Activated CD8-positive, alpha-beta T cell treated with anti-CD3 and anti-CD28 coated beads, Interleukin-2, amount 10 ng/mL, durations not matched to agents 7 days and 5 days (primary cell): ENCODE data around the gene GSG1L. TPM values are rescaled to one million over a fixed set of nuclear protein-coding genes. Genes with fewer than 3 reads are reported as not detected.

Experiments
- ATAC-seq: fragments of 150-1000 bp; cut with Tn5 transposase; one replicate; pipeline ENCODE4 v1.10.0; 2021; ENCODE audit warnings: moderate library complexity
- CTCF ChIA-PET: fragments of 350-600 bp; sonication (Branson Sonifier 250); formaldehyde crosslinking; loops from one replicate; lab custom pipeline; 2021; ENCODE audit warnings: antibody characterized with exemption; lab: Charles Lee
- POLR2A ChIA-PET: fragments of 350-600 bp; sonication (Branson Sonifier 250); formaldehyde crosslinking; loops from one replicate; lab custom pipeline; 2021; ENCODE audit warnings: antibody characterized with exemption; lab: Charles Lee
- DNase-seq: peaks from one replicate; pipeline ENCODE4 v3.0.0-alpha.2; 2020
- H3K27ac Mint-ChIP-seq: one replicate; pipeline ENCODE4 v1.8.0; 2021; ENCODE audit warnings: mild to moderate bottlenecking, mixed read lengths
- H3K27me3 Mint-ChIP-seq: one replicate; pipeline ENCODE4 v1.8.0; 2021; ENCODE audit warnings: low read depth, mixed read lengths
- H3K36me3 Mint-ChIP-seq: one replicate; pipeline ENCODE4 v1.8.0; 2021; ENCODE audit warnings: low read depth, mixed read lengths
- H3K4me1 Mint-ChIP-seq: one replicate; pipeline ENCODE4 v1.8.0; 2021; ENCODE audit warnings: low read depth, mixed read lengths
- H3K4me3 Mint-ChIP-seq: one replicate; pipeline ENCODE4 v1.8.0; 2021; ENCODE audit warnings: mild to moderate bottlenecking, mixed read lengths
- H3K9me3 Mint-ChIP-seq: one replicate; pipeline ENCODE4 v1.8.0; 2022; ENCODE audit warnings: mixed read lengths; ENCODE audit not compliant: insufficient read depth
- total RNA-seq, 2 experiments: library from RNA; stranded (reverse); gene quantifications; one replicate each; pipeline ENCODE4 v1.2.3, GENCODE V29; 2021

GSG1L gene
- total RNA-seq, 2 experiments from 2014 or later = 0.08 to 0.39 TPM

DNA sequence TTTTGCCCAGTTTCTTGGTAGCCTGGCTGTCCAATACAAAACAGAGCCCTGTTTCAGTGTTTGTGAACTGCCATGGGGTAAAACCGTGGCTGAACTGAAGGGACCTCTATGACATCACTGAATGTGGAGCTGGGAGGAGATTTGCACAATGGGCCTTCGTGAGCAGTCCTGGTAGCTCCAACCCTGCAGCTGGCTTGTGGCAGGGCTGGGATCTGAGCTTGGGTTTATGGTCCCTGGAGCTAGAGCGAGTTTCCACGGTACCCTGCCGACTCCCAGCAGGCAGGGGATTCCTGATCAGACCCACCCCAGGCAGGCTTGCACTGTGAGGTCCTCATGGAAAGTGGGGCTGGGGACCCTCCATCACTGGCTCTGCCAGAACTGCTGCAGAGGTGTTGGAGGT is 247.0 kb downstream of the GSG1L start:
- H3K9me3 Mint-ChIP-seq = no peaks in the 10 kb centered on the region
- H3K4me3 Mint-ChIP-seq = no peak overlapping the region
- ATAC-seq = no peak
- H3K27me3 Mint-ChIP-seq = no peaks in the 10 kb centered on the region
- no peaks in the 10 kb centered on the region for H3K4me1 Mint-ChIP-seq
- DNase-seq = no peak
- H3K36me3 Mint-ChIP-seq = no peaks in the 10 kb centered on the region
- POLR2A ChIA-PET = no interaction called here
- CTCF ChIA-PET = no interaction called here
- no peak overlapping the region for H3K27ac Mint-ChIP-seq

DNA sequence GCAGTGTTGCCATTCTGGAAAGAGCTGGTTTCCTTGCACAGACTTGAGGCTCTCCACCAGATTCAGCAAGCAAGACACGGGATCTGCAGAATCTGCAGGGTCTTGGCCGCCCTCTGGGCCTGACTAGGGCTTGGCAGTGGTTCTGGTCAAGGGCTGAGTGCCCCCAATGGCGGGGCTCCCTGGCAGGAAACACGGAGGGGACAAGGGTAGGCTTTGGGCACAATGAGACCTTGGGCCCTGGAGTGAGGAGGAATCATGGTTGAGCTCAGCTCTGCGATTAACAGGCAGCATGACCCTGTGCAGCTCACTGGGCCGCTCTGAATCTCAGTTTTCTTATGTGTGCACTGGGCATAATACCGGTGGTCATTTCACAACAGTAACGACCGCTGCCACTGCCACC is 249.9 kb downstream of the GSG1L start:
- DNase-seq (no peak), ATAC-seq (no peak)
- H3K36me3 Mint-ChIP-seq = no peaks in the 10 kb centered on the region
- CTCF ChIA-PET = no interaction called here
- H3K4me3 Mint-ChIP-seq = no peak overlapping the region
- H3K9me3 Mint-ChIP-seq = no peaks in the 10 kb centered on the region
- no peaks in the 10 kb centered on the region for H3K4me1 Mint-ChIP-seq
- POLR2A ChIA-PET = no interaction called here
- H3K27me3 Mint-ChIP-seq = no peaks in the 10 kb centered on the region
- H3K27ac Mint-ChIP-seq = no peak overlapping the region

DNA sequence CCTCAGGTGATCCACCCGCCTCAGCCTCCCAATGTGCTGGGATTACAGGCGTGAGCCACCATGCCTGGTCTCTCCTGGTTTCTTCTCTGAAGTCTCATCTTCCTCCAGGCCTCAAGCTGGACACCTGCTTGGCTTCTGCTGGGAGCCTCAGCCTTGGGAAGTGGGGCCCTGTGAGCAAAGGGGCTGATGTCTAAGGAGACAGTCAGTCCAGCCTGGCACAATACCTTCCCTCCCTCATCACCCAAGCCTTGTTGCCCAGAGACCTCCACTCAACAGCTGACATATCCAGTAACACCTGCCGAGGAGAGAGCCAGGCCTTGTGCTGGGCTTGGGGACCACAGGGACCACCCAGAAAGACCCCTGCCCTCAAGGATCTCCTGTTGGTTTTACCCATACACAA is 251.6 kb downstream of the GSG1L start:
- Mint-ChIP-seq H3K4me1 (no peaks in the 10 kb centered on the region), H3K36me3 (no peaks in the 10 kb centered on the region), H3K4me3 (no peak overlapping the region), H3K27ac (no peak overlapping the region), H3K9me3 (no peaks in the 10 kb centered on the region), H3K27me3 (no peaks in the 10 kb centered on the region)
- ATAC-seq (no peak), DNase-seq (no peak)
- CTCF ChIA-PET = no interaction called here
- POLR2A ChIA-PET = no interaction called here

DNA sequence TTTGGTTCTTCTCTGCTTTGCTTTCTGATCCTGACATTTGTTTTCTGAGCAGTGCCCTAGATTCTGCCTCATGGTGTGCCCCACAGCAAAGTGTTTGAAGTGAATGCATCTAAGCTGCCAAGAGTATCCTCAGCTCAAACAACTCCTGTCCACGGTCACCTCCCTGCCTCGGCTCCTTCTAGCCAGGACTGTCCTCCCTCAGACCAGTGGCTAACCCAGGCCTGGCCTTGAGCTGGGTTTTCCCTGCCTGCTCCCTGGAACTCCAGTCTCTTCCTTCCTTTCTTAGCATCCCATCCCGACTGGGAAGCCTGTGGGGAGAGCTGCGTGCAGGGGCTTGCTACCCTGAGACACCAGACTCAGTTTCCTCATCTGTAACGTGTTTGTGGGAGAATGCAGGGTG is 256.5 kb downstream of the GSG1L start:
- ChIA-PET POLR2A (no interaction called here), CTCF (no interaction called here)
- H3K27me3 Mint-ChIP-seq = peaks cover 4% of the 10 kb centered on the region
- DNase-seq (no peak), ATAC-seq (no peak)
- no peak overlapping the region for H3K27ac Mint-ChIP-seq
- peaks cover 4% of the 10 kb centered on the region for H3K4me1 Mint-ChIP-seq
- H3K4me3 Mint-ChIP-seq = no peak overlapping the region
- no peaks in the 10 kb centered on the region for H3K9me3 Mint-ChIP-seq
- no peaks in the 10 kb centered on the region for H3K36me3 Mint-ChIP-seq

DNA sequence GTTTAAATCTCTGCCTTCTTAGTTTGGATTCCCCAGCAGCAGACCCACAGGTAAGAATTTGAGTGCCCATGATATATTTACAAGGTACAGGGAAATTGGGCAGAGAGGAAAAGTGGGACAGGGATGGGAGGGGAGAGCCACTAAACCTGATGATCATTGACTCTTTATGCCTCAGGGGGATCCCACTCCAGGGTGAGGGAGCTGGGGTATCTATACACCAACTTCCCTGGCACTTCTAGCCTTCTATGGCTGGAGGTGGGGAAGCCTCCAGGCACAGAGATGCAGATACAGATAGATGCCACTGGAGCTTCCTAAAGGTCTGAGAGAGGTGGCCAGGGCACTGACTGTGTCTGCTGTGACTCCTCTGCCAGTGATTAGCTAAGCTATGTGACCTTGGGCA is 257.1 kb downstream of the GSG1L start:
- POLR2A ChIA-PET = no interaction called here
- Mint-ChIP-seq H3K27me3 (peaks cover 4% of the 10 kb centered on the region), H3K36me3 (no peaks in the 10 kb centered on the region), H3K4me3 (no peak overlapping the region), H3K27ac (no peak overlapping the region), H3K9me3 (no peaks in the 10 kb centered on the region), H3K4me1 (peaks cover 4% of the 10 kb centered on the region)
- CTCF ChIA-PET = no interaction called here
- ATAC-seq = no peak
- DNase-seq = no peak

DNA sequence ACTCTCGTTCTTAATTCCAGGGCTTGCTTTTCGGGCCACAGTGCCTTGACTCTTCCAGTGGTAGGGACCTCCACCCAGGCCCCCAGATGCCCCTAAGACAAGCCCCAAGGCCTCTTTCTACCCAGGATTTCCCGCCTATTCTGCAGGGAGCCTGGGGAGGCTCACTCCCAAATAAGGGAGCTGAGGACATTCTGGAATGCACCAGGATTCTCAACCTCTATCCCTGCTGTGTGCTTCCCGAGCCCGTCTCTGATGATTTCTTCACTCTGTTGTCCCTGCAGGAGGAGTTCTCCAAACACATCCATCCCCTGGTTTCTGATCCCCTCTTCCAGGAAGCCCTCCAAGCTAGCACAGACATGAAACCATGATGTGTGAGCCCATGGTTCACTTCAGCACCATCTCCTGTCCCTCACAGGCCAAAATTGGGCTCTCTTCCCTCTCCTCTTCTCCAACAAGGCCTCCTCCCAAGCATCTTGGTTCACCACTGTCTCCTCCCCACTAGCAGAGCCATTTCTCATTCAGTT is 257.6 kb downstream of the GSG1L start:
- no peak overlapping the region for H3K27ac Mint-ChIP-seq
- H3K4me3 Mint-ChIP-seq = no peak overlapping the region
- no peak for DNase-seq
- peaks cover 4% of the 10 kb centered on the region for H3K4me1 Mint-ChIP-seq
- H3K36me3 Mint-ChIP-seq = no peaks in the 10 kb centered on the region
- H3K27me3 Mint-ChIP-seq = peaks cover 4% of the 10 kb centered on the region
- ChIA-PET POLR2A (no interaction called here), CTCF (no interaction called here)
- ATAC-seq = no peak
- no peaks in the 10 kb centered on the region for H3K9me3 Mint-ChIP-seq

DNA sequence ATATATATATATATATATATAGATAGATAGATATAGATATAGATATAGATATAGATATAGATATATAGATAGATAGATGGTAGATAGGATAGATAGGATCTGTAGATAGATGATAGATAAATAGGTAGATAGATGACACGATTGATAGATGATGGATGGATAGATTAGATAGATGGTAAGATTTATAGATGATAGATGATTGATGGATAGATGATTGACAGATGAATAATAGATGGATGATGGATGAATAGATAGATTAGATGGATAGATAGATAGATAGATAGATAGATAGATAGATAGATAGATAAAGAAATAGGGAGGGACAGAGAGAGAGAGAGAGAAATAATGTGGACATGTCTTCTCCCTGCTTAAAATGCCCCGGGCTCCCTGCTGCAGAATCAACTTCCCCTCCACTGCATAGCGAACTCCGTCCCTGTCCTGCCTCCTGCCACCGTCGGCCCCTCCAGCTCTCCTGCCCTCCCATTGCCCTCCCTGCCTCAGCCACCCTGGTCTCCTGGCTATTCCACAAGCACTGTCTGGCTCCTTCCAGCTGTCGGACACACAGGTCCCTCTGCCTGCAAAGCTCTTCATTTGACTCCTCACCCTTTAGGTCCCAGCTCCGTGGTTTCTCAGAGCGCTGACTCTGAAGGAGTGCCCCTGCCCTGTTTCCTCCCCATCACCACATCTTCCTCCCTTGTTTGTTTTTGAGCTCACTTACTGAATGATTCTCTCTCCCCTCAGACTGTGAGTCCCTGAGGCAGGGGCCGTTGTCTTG is 259.6 kb downstream of the GSG1L start:
- Mint-ChIP-seq H3K4me3 (no peak overlapping the region), H3K4me1 (peaks cover 4% of the 10 kb centered on the region), H3K27me3 (peaks cover 4% of the 10 kb centered on the region), H3K36me3 (no peaks in the 10 kb centered on the region), H3K9me3 (no peaks in the 10 kb centered on the region), H3K27ac (no peak overlapping the region)
- DNase-seq (no peak), ATAC-seq (no peak)
- ChIA-PET POLR2A (no interaction called here), CTCF (no interaction called here)

GRCh38 chr16:27802664-27803439 is 260.7 kb downstream of the GSG1L start:
- Mint-ChIP-seq H3K4me1 (peaks cover 4% of the 10 kb centered on the region), H3K9me3 (no peaks in the 10 kb centered on the region), H3K36me3 (no peaks in the 10 kb centered on the region), H3K27me3 (peaks cover 4% of the 10 kb centered on the region), H3K4me3 (no peak overlapping the region), H3K27ac (no peak overlapping the region)
- CTCF ChIA-PET = no interaction called here
- no peak for DNase-seq
- no peak for ATAC-seq
- POLR2A ChIA-PET = no interaction called here

DNA sequence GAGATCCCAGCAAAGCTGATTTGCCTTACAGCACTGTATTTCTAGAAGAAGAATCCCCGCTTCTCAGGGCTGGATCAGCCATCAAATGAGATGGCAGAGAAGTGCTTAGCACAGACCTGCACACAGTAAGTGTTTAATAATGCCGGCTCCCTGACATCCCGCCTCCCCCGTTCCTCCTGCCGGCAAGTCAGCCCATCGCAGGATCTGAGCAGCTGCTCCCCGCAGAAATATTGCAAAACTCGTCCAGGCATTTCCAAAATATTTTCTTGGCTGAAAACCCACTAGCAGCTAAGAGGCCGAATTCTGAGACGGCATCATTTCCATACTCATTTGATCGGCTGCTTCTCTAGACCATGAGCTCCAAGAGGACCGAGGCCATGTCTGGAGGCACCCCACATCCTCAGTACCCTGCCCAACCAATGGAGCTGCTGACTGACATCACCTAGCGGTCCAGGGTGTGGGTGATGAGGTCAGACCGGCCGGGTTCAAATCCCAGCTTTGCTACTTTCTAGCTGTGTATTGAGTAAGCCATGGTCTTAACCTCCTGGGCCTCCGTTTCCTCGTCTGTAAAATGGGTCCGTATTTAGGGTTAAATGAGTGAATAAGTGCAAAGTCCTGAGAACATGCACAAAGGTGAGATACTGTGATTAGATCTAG is 262.1 kb downstream of the GSG1L start:
- Mint-ChIP-seq H3K4me3 (no peak overlapping the region), H3K4me1 (peaks cover 4% of the 10 kb centered on the region), H3K36me3 (no peaks in the 10 kb centered on the region), H3K27me3 (peaks cover 4% of the 10 kb centered on the region), H3K27ac (no peak overlapping the region), H3K9me3 (no peaks in the 10 kb centered on the region)
- DNase-seq (no peak), ATAC-seq (no peak)
- ChIA-PET POLR2A (no interaction called here), CTCF (no interaction called here)

GRCh38 chr16:27800817-27801216 is 262.7 kb downstream of the GSG1L start:
- no peak overlapping the region for H3K27ac Mint-ChIP-seq
- no peak overlapping the region for H3K4me3 Mint-ChIP-seq

GRCh38 chr16:27799896-27800295 is 263.6 kb downstream of the GSG1L start:
- Mint-ChIP-seq H3K36me3 (no peaks in the 10 kb centered on the region), H3K9me3 (no peaks in the 10 kb centered on the region), H3K4me1 (peaks cover 4% of the 10 kb centered on the region), H3K27me3 (peaks cover 4% of the 10 kb centered on the region), H3K27ac (no peak overlapping the region), H3K4me3 (no peak overlapping the region)
- ATAC-seq = no peak
- CTCF ChIA-PET = no interaction called here
- POLR2A ChIA-PET = no interaction called here
- no peak for DNase-seq

More at GRCh38 chr16:27800817-27801216, 262.7 kb downstream of the GSG1L start:
- CTCF ChIA-PET = no interaction called here
- Mint-ChIP-seq H3K4me1 (peaks cover 4% of the 10 kb centered on the region), H3K27me3 (peaks cover 4% of the 10 kb centered on the region), H3K9me3 (no peaks in the 10 kb centered on the region), H3K36me3 (no peaks in the 10 kb centered on the region)
- DNase-seq (no peak), ATAC-seq (no peak)
- POLR2A ChIA-PET = no interaction called here

DNA sequence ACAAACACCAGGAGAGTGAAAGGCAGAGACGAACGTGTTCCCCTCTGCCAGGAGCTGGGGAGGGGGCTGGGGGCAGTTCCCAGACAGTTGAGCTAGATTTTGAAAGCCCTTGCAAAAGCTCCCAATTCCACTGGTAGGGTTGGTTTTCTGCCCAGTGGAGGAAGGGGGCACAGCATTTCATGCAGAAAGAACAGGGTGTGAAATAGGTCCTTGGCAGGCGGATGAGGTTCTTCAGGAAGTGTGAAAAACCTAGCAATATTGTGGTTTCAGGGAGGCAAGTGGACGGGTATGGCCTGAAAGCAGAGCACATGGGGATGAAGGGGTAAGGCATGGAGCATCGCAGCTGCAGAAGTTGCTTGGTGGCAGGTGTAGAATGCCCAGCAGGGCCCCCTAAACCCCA is 265.3 kb downstream of the GSG1L start:
- no peaks in the 10 kb centered on the region for H3K9me3 Mint-ChIP-seq
- DNase-seq (no peak), ATAC-seq (no peak)
- H3K27me3 Mint-ChIP-seq = peaks cover 3% of the 10 kb centered on the region
- H3K27ac Mint-ChIP-seq = no peak overlapping the region
- no peak overlapping the region for H3K4me3 Mint-ChIP-seq
- H3K36me3 Mint-ChIP-seq = no peaks in the 10 kb centered on the region
- CTCF ChIA-PET = no interaction called here
- no peaks in the 10 kb centered on the region for H3K4me1 Mint-ChIP-seq
- POLR2A ChIA-PET = no interaction called here
